Keratinocyte (primary cell): ENCODE results near the gene NUP153. TPM values are rescaled to one million over a fixed set of nuclear protein-coding genes. Genes with fewer than 3 reads are reported as not detected.
"Not testable (repeated sequence)": the region's sequence is repeated elsewhere in the genome, so short reads cannot be mapped to it uniquely, and the experiment has no call there.

Experiments
- DNase-seq: peaks from one replicate; pipeline ENCODE4 v3.0.0-alpha.2; 2011; ENCODE audit warnings: low read depth, missing footprints, low spot score
- FAIRE-seq: peaks from 2 replicates; lab custom pipeline; 2011; peaks lifted over from hg19 to GRCh38; lab: Jason Lieb, UNC
- H2AFZ ChIP-seq: 2 replicates; pipeline ENCODE4 v1.6.0; 2012; ENCODE audit warnings: low read length, control low read depth, inconsistent platforms; ENCODE audit not compliant: control insufficient read depth
- H3K27ac ChIP-seq: 2 replicates; pipeline ENCODE4 v1.5.1; 2011; ENCODE audit warnings: low read length; ENCODE audit not compliant: control insufficient read depth, insufficient read depth
- H3K27me3 ChIP-seq: 3 replicates; pipeline ENCODE4 v1.6.0; 2011; ENCODE audit warnings: low read length; ENCODE audit not compliant: control insufficient read depth, insufficient read depth; ENCODE audit errors: extremely low read depth
- H3K36me3 ChIP-seq, 2 experiments: 2 replicates in 1 of 2; 3 replicates in 1 of 2; pipeline ENCODE4 v1.5.1; 2011; ENCODE audit warnings: low read length in 2 of 2, mild to moderate bottlenecking in 1 of 2; ENCODE audit not compliant: control insufficient read depth in 2 of 2, insufficient read depth in 2 of 2; ENCODE audit errors: extremely low read depth in 1 of 2
- H3K4me1 ChIP-seq: 3 replicates; pipeline ENCODE4 v1.5.1; 2011; ENCODE audit warnings: low read length; ENCODE audit not compliant: control insufficient read depth, insufficient read depth; ENCODE audit errors: extremely low read depth
- H3K4me2 ChIP-seq: 3 replicates; pipeline ENCODE4 v1.6.0; 2011; ENCODE audit warnings: low read depth, low read length; ENCODE audit not compliant: control insufficient read depth, insufficient read depth; ENCODE audit errors: extremely low read depth
- H3K4me3 ChIP-seq, 3 experiments: fragments of 200-600 bp in 1 of 3; sonication (generic) in 1 of 3; 2 replicates in 2 of 3; 3 replicates in 1 of 3; pipeline ENCODE4 v1.5.1; 2011 to 2016; ENCODE audit warnings: low read length in 3 of 3, mild to moderate bottlenecking in 3 of 3, control low read depth in 2 of 3, inconsistent platforms in 1 of 3, low read depth in 1 of 3, mixed read lengths in 1 of 3, mixed run types in 1 of 3, moderate library complexity in 1 of 3; ENCODE audit not compliant: control insufficient read depth in 2 of 3, insufficient read depth in 2 of 3; ENCODE audit errors: extremely low read depth in 1 of 3
- H3K79me2 ChIP-seq: 2 replicates; pipeline ENCODE4 v1.6.0; 2012; ENCODE audit warnings: low read length; ENCODE audit not compliant: control insufficient read depth, insufficient read depth
- H3K9ac ChIP-seq: 3 replicates; pipeline ENCODE4 v1.6.0; 2011; ENCODE audit warnings: low read length; ENCODE audit not compliant: control insufficient read depth, insufficient read depth; ENCODE audit errors: extremely low read depth
- H3K9me1 ChIP-seq: 3 replicates; pipeline ENCODE4 v1.6.0; 2011; ENCODE audit warnings: low read length; ENCODE audit not compliant: control insufficient read depth, insufficient read depth; ENCODE audit errors: extremely low read depth
- H3K9me3 ChIP-seq: 2 replicates; pipeline ENCODE4 v1.5.1; 2012; ENCODE audit warnings: low read depth, low read length; ENCODE audit not compliant: control insufficient read depth
- H4K20me1 ChIP-seq: 3 replicates; pipeline ENCODE4 v1.6.0; 2011; ENCODE audit warnings: low read length; ENCODE audit not compliant: control insufficient read depth, insufficient read depth; ENCODE audit errors: extremely low read depth
- CTCF ChIP-seq, 3 experiments: IDR thresholded peaks in 1 of 3; conservative IDR thresholded peaks in 1 of 3; optimal IDR thresholded peaks in 1 of 3; 2 replicates in 2 of 3; 3 replicates in 1 of 3; pipeline versions ENCODE3 to v1.5.1; 2011; ENCODE audit warnings: low read length in 3 of 3, mild to moderate bottlenecking in 3 of 3, moderate library complexity in 2 of 3, control low read depth in 1 of 3, inconsistent platforms in 1 of 3; ENCODE audit not compliant: insufficient read depth in 2 of 3; ENCODE audit errors: extremely low read depth in 1 of 3
- EZH2 ChIP-seq: IDR thresholded peaks from one replicate; pipeline ENCODE4 v1.6.1; 2012; ENCODE audit warnings: inconsistent platforms, mild to moderate bottlenecking, low read length, moderate library complexity
- dilution Hi-C: fragments of 300-500 bp; cut with MboI; formaldehyde crosslinking; loops from one replicate; pipeline ENCODE4 v1.7.0; 2020; ENCODE audit warnings: low sequenced_read_pairs; ENCODE audit not compliant: extremely low pct_ligation_motif_present
- polyA plus RNA-seq, 5 experiments: library from polyadenylated mRNA; depleted of rRNA in 3 of 5; stranded (reverse) in 3 of 5; stranded (forward) in 1 of 5; unstranded in 1 of 5; fragments of >200 nt; gene quantifications; 1 replicate in 1 of 5; 2 replicates in 3 of 5; 3 replicates in 1 of 5; pipeline versions ENCODE4 v1.2.1 to v1.2.3, GENCODE V29; 2011 to 2012; ENCODE audit warnings: missing spikeins in 2 of 5, low read depth in 1 of 5, low replicate concordance in 1 of 5

Gene NUP153
- polyA plus RNA-seq, 1 donor (not counting 4 experiments of a cell fraction or from before 2014, with no cell fraction given) = 27.6 TPM

DNA sequence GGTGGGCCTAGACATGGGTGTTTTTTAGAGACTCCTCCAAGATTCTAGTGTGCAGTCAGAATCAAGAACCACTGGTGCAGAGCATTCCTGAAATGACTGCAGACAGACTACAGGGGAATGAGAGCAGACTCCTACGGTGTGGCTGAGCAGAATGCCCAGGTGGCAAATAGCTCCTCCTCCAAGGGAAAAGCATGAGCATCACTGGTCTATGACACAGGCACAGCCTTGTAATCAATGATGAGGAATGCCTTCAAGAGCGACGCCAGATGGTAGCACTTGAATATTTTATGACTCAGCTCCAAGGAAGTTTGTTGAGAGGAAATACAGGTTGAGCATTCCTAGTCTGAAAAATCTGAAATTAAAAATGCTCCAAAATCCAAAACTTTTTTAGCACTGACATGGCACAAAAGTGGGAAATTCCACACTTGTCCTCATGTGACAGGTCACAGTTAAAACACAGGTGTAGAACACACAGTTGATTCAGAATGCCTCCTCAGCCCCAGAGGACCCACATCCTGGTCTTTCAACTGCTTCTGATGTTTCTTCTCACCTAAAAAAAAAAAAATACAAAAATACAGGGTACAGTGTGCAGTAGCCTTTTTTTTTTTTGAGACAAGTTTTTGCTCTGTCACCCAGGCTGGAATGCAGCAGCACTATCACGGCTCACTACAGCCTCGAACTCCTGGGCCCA, 117.2 kb downstream of the NUP153 start:
- no peak overlapping the region for H3K9ac ChIP-seq
- no peaks in the 10 kb centered on the region for H3K9me3 ChIP-seq
- no peaks in the 10 kb centered on the region for H3K27me3 ChIP-seq
- dilution Hi-C loops = loop anchor here (25.0 kb wide), 1 partner anchor 427 kb away; no protein-coding TSS in a partner anchor
- TF ChIP-seq EZH2 (no peak), CTCF (optimal IDR thresholded peaks at IDR 0.05 in 1 of 3, IDR thresholded peaks at IDR 0.05 in 1 of 3, conservative IDR thresholded peaks at IDR 0.05 in 1 of 3; ENCODE audit: extremely low read depth in 1 of 3, insufficient read depth in 2 of 3, low read length in 3 of 3) (peak in 2 of 3 experiments; percentile 36 to 57)
- no peak overlapping the region for H3K4me3 ChIP-seq
- H3K79me2 ChIP-seq = no peaks in the 10 kb centered on the region
- peak; percentile 93 for FAIRE-seq
- H4K20me1 ChIP-seq = no peaks in the 10 kb centered on the region
- no peak overlapping the region for H2AFZ ChIP-seq
- H3K36me3 ChIP-seq = no peaks in the 10 kb centered on the region
- peaks cover 13% of the 10 kb centered on the region for H3K4me1 ChIP-seq
- peak; percentile 78 for DNase-seq
- peak overlapping the region; percentile 1 for H3K4me2 ChIP-seq
- peak overlapping the region; percentile 24 for H3K27ac ChIP-seq
- H3K9me1 ChIP-seq = no peaks in the 10 kb centered on the region

- Histone ChIP-seq H3K9ac (no peak overlapping the region), H3K4me1 (peaks cover 13% of the 10 kb centered on the region), H3K79me2 (no peaks in the 10 kb centered on the region), H2AFZ (no peak overlapping the region), H3K36me3 (no peaks in the 10 kb centered on the region), H3K4me3 (no peak overlapping the region), H3K9me1 (no peaks in the 10 kb centered on the region), H3K9me3 (no peaks in the 10 kb centered on the region), H4K20me1 (no peaks in the 10 kb centered on the region), H3K4me2 (no peak overlapping the region), H3K27ac (no peak overlapping the region), H3K27me3 (no peaks in the 10 kb centered on the region)
- TF ChIP-seq EZH2 (no peak), CTCF (optimal IDR thresholded peaks at IDR 0.05 in 1 of 3, IDR thresholded peaks at IDR 0.05 in 1 of 3, conservative IDR thresholded peaks at IDR 0.05 in 1 of 3; ENCODE audit: extremely low read depth in 1 of 3, insufficient read depth in 2 of 3, low read length in 3 of 3) (no peak)
- FAIRE-seq (no peak), DNase-seq (no peak)
- dilution Hi-C loops = loop anchor here (25.0 kb wide), 1 partner anchor 426 kb away; no protein-coding TSS in a partner anchor
Measured at GRCh38 chr6:17588011-17588410, 118.7 kb downstream of the NUP153 start.

- FAIRE-seq, DNase-seq: not testable (repeated sequence)
Measured at GRCh38 chr6:17586623-17587022, 120.1 kb downstream of the NUP153 start.

More at GRCh38 chr6:17586623-17587022, 120.1 kb downstream of the NUP153 start:
- not testable (repeated sequence) for H2AFZ ChIP-seq, H4K20me1 ChIP-seq, H3K4me3 ChIP-seq, H3K27ac ChIP-seq, H3K27me3 ChIP-seq, H3K9me1 ChIP-seq, H3K79me2 ChIP-seq, H3K9ac ChIP-seq, H3K9me3 ChIP-seq, H3K36me3 ChIP-seq, H3K4me2 ChIP-seq
- peaks cover 13% of the 10 kb centered on the region for H3K4me1 ChIP-seq
- dilution Hi-C loops = loop anchor here (25.0 kb wide), 1 partner anchor 424 kb away; no protein-coding TSS in a partner anchor
